Keratinocyte (primary cell): Measurements from ENCODE around the gene CENPP.

Source experiments
- CTCF ChIP-seq, 3 experiments: IDR thresholded peaks in 1 of 3; conservative IDR thresholded peaks in 1 of 3; optimal IDR thresholded peaks in 1 of 3; 2 replicates in 2 of 3; 3 replicates in 1 of 3; pipeline versions ENCODE3 to v1.5.1; 2011; ENCODE audit warnings: low read length in 3 of 3, mild to moderate bottlenecking in 3 of 3, moderate library complexity in 2 of 3, control low read depth in 1 of 3, inconsistent platforms in 1 of 3; ENCODE audit not compliant: insufficient read depth in 2 of 3; ENCODE audit errors: extremely low read depth in 1 of 3
- EZH2 ChIP-seq: IDR thresholded peaks from one replicate; pipeline ENCODE4 v1.6.1; 2012; ENCODE audit warnings: inconsistent platforms, mild to moderate bottlenecking, low read length, moderate library complexity

GRCh38 chr9:92300936-92301335 lies 24.8 kb upstream of the CENPP start:
- TF ChIP-seq CTCF (optimal IDR thresholded peaks at IDR 0.05 in 1 of 3, IDR thresholded peaks at IDR 0.05 in 1 of 3, conservative IDR thresholded peaks at IDR 0.05 in 1 of 3; ENCODE audit: extremely low read depth in 1 of 3, insufficient read depth in 2 of 3, low read length in 3 of 3) (no peak), EZH2 (no peak)
